Hepatocyte (in vitro differentiated cells): Measurements from ENCODE around the gene NAP1L1.

Experiments
- CTCF ChIP-seq: fragments of 200-600 bp; sonication (generic); IDR thresholded peaks from 2 replicates; pipeline ENCODE4 v1.5.1; 2016; ENCODE audit warnings: antibody characterized with exemption, mild to moderate bottlenecking; ENCODE audit not compliant: poor library complexity
- EZH2 ChIP-seq: fragments of 200-600 bp; sonication (generic); IDR thresholded peaks from 2 replicates; pipeline ENCODE4 v1.6.1; 2016; ENCODE audit warnings: antibody characterized with exemption, mild to moderate bottlenecking, borderline replicate concordance
- EZH2phosphoT487 ChIP-seq: fragments of 200-600 bp; sonication (generic); IDR thresholded peaks from one replicate; pipeline ENCODE4 v1.6.1; 2018; ENCODE audit warnings: antibody characterized with exemption, mild to moderate bottlenecking, low read depth, moderate library complexity; ENCODE audit not compliant: unreplicated experiment, severe bottlenecking

GRCh38 chr12:75996861-75997447 is 87.5 kb downstream of the NAP1L1 start:
- TF ChIP-seq CTCF (no peak), EZH2 (no peak), EZH2phosphoT487 (no peak)
